Measurements from ENCODE around the gene HACD2. TPM values are rescaled to one million over a fixed set of nuclear protein-coding genes. Genes with fewer than 3 reads are reported as not detected.

HACD2 gene
- total RNA-seq, 1 donor from 2014 or later: 25.5 TPM

GRCh38 chr3:123525433-123525832, 59.4 kb downstream of the HACD2 start:
- H3K36me3 ChIP-seq (ENCODE audit: control insufficient read depth, insufficient read depth, low read length): no peaks in the 10 kb centered on the region
- H3K27me3 ChIP-seq (ENCODE audit: control insufficient read depth, insufficient read depth, low read length): no peaks in the 10 kb centered on the region
- DNase-seq (ENCODE audit: low read depth): no peak
- H3K4me3 ChIP-seq (ENCODE audit: low read depth, low read length): no peak overlapping the region
- TF ChIP-seq, protein P1, sequence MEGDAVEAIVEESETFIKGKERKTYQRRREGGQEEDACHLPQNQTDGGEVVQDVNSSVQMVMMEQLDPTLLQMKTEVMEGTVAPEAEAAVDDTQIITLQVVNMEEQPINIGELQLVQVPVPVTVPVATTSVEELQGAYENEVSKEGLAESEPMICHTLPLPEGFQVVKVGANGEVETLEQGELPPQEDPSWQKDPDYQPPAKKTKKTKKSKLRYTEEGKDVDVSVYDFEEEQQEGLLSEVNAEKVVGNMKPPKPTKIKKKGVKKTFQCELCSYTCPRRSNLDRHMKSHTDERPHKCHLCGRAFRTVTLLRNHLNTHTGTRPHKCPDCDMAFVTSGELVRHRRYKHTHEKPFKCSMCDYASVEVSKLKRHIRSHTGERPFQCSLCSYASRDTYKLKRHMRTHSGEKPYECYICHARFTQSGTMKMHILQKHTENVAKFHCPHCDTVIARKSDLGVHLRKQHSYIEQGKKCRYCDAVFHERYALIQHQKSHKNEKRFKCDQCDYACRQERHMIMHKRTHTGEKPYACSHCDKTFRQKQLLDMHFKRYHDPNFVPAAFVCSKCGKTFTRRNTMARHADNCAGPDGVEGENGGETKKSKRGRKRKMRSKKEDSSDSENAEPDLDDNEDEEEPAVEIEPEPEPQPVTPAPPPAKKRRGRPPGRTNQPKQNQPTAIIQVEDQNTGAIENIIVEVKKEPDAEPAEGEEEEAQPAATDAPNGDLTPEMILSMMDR (IDR thresholded peaks at IDR 0.05; ENCODE audit: insufficient read depth, low read length, poor library complexity, severe bottlenecking): no peak

GRCh38 chr3:123524981-123525380, 59.9 kb downstream of the HACD2 start:
- TF ChIP-seq, protein P1 (IDR thresholded peaks at IDR 0.05; ENCODE audit: insufficient read depth, low read length, poor library complexity, severe bottlenecking): no peak
- H3K4me3 ChIP-seq (ENCODE audit: low read depth, low read length): no peak overlapping the region
- H3K36me3 ChIP-seq (ENCODE audit: control insufficient read depth, insufficient read depth, low read length): no peaks in the 10 kb centered on the region
- no peak for DNase-seq (ENCODE audit: low read depth)
- H3K27me3 ChIP-seq (ENCODE audit: control insufficient read depth, insufficient read depth, low read length): no peaks in the 10 kb centered on the region

DNA sequence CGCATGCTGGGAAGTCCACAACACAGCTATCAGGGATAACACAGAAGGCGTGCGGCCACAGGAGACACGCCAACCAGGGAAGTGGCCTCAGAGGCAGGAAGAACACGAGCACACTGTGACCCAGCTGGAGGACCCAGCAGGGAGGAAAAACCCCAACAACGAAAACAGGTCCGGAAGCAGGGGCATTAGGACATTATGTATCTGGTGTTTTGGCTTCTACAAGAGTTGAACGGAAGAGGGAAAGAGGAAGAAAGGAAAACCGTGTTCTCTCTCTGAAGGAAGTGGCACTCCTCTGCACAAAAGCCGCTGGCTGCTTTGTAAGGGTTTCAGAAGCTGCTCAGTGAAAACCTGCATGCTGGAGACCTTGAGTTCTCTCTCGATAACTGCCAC, 61.8 kb downstream of the HACD2 start:
- DNase-seq (ENCODE audit: low read depth): no peak
- no peaks in the 10 kb centered on the region for H3K36me3 ChIP-seq (ENCODE audit: control insufficient read depth, insufficient read depth, low read length)
- no peak overlapping the region for H3K4me3 ChIP-seq (ENCODE audit: low read depth, low read length)
- H3K27me3 ChIP-seq (ENCODE audit: control insufficient read depth, insufficient read depth, low read length): no peaks in the 10 kb centered on the region
- TF ChIP-seq, protein P1 (IDR thresholded peaks at IDR 0.05; ENCODE audit: insufficient read depth, low read length, poor library complexity, severe bottlenecking): no peak

DNA sequence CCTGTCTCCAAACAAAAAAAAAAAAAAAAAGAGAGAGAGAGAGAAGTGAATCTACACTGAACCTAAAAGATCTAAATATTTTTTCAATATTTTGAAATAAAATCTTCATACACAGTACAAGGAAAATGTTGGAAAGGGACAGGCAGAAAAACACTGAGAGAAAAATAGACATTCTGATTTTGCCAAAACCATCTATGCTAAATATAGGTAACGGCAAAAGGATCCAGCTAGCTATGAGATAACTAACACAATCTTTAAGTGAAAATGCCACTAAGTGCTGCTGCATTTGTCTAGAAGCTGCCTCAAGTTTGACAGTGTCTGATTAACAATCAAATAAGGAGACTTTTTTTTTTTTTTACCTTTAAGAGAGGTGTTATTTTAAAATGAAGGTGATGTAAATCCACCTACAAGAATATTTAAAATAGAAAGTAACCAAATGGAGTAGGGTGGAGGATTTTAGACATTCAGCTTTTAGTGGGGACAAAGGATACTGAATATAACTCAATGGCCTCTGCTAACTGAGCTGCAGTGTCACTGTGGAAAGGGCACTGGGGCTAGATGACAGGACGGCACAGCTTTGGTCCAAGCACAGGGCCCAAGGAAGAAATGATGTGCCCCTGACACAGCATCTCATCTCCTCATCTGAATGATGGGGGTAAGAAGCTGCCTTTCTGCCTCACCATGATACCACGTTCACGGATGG, 62.4 kb downstream of the HACD2 start:
- no peak for DNase-seq (ENCODE audit: low read depth)
- no peaks in the 10 kb centered on the region for H3K27me3 ChIP-seq (ENCODE audit: control insufficient read depth, insufficient read depth, low read length)
- no peaks in the 10 kb centered on the region for H3K36me3 ChIP-seq (ENCODE audit: control insufficient read depth, insufficient read depth, low read length)
- TF ChIP-seq, protein P1 (IDR thresholded peaks at IDR 0.05; ENCODE audit: insufficient read depth, low read length, poor library complexity, severe bottlenecking): no peak
- H3K4me3 ChIP-seq (ENCODE audit: low read depth, low read length): no peak overlapping the region

DNA sequence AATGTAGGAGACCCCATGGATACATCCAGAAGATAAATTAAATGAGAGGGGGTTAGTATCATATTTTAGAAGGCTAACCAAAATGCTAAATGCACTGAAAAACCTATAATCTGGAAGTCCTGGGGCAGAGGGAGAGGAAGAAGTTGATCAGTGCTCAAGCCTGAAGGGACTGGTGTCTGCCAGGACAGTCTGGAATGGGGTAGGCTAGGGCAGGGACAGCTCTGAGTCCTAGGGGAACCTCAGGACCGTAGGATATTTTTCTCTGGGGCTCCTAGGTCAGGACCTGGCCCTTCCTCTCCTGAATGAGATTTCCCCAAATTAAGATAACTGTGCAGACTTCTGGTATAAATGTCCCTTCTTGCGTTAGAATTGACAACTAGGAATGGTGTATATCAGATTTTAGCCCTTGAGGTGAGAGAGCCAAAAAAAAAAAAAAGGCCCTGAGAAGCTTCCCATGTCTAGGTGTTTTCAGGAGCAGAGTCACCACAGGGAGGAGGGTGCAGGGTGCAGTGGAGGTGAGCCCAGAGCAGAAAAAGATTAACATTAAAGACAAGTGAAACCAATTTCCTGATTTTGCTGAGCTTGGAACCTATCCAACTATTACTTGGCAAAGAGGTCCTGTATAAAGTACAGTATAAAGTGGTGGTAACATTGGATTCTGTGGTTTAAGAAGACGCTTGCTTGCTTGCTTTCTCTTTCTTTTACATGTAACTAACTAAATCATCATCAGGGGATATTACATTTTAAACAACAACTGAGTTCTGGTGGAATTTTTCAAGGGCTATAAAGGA, 63.5 kb downstream of the HACD2 start:
- H3K4me3 ChIP-seq (ENCODE audit: low read depth, low read length): no peak overlapping the region
- no peak for DNase-seq (ENCODE audit: low read depth)
- TF ChIP-seq, protein P1 (IDR thresholded peaks at IDR 0.05; ENCODE audit: insufficient read depth, low read length, poor library complexity, severe bottlenecking): no peak
- no peaks in the 10 kb centered on the region for H3K27me3 ChIP-seq (ENCODE audit: control insufficient read depth, insufficient read depth, low read length)
- no peaks in the 10 kb centered on the region for H3K36me3 ChIP-seq (ENCODE audit: control insufficient read depth, insufficient read depth, low read length)

Measured in kidney epithelial cell (primary cell).